ENCODE measurements around the gene ZNF554. TPM values are rescaled to one million over a fixed set of nuclear protein-coding genes. Genes with fewer than 3 reads are reported as not detected.

The ZNF554 gene
- total RNA-seq, 2 donors from 2014 or later = 0.89 to 2.9 TPM

DNA sequence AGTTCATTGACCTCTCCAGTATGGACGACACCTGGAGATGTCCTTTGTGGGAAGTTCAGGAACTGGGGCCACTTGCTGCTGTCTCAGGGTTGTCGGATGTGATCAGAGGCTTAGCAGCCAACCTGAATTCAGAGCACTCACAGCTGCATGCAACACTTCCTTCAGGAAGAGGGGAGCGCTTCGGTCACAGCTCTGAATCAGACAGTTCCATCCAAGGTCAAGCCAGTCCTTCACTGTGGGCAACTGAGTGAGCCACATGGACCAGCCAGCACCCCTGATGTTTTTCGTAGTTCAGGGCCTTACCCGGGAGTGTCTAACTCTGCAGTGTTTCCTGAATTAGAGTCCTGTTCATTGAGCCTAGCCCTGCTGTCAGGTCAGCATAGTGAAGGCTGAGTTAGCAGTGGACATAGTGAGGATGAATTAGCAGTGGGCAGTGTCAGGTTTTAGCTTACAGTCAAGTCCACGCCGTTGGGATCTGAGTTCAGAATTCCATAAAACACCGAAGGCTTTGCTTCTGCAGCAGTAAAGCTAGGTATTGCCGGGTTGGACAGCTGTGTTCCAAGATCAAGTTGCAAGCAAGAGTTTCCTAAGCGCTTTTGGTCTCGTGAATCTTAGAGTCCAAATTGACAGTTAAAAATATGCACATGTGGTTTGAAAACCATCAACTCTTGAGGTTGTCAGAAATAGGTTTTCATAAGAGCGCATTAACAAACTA, 26.7 kb downstream of the ZNF554 start:
- Mint-ChIP-seq H3K4me3 (no peak overlapping the region), H3K36me3 (peaks cover 21% of the 10 kb centered on the region), H3K27me3 (no peaks in the 10 kb centered on the region), H3K9me3 (peaks cover 8% of the 10 kb centered on the region), H3K4me1 (ENCODE audit: low read depth in 2 of 2) (peaks cover 16% of the 10 kb centered on the region in 2 donors), H3K27ac (no peak overlapping the region)
- ATAC-seq (no peak), DNase-seq (ENCODE audit: low spot score) (no peak)

DNA sequence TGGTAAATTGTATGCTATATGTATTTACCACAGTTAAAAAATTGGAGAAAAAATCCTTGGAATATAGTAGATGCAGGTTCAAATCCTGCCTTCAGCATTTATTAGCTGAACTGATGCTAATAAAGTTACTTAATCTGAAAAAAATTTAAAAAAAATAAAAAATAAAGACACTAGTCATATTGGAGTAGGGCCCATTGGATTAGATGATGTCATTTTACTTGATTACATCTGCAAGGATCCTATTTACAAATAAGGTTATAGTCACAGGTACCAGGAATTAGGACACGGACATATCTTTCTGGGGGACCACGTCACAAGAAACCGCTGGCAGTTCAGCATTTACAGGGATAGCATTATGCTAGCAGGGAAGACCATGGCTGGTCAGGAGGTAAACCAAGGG, 27.8 kb downstream of the ZNF554 start:
- Mint-ChIP-seq H3K27ac (no peak overlapping the region), H3K9me3 (peaks cover 10% of the 10 kb centered on the region), H3K27me3 (no peaks in the 10 kb centered on the region), H3K4me1 (ENCODE audit: low read depth in 2 of 2) (peaks cover 10 to 11% of the 10 kb centered on the region in 2 donors), H3K36me3 (peaks cover 33% of the 10 kb centered on the region), H3K4me3 (no peak overlapping the region)
- ATAC-seq = no peak
- no peak for DNase-seq (ENCODE audit: low spot score)

DNA sequence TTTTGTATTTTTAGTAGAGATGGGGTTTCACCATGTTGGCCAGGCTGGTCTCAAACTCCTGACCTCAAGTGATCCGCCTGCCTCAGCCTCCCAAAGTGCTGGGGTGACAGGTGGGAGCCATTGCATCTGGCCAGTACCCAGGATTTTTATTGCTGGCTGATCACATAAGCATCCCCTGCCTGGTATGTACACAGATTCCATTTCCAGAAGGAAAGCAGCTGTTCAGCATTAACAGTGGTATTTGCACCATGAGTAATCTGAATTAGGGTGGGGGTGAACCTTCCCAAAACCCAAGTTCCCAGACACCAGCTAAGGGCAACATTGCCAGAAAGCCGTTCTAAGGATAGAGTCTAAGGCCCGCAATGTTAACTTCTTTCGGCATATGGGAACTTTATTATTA, 28.9 kb downstream of the ZNF554 start:
- Mint-ChIP-seq H3K36me3 (peaks cover 44% of the 10 kb centered on the region), H3K27ac (no peak overlapping the region), H3K4me1 (ENCODE audit: low read depth in 2 of 2) (peaks cover 9 to 11% of the 10 kb centered on the region in 2 donors), H3K27me3 (no peaks in the 10 kb centered on the region), H3K9me3 (peaks cover 17% of the 10 kb centered on the region), H3K4me3 (no peak overlapping the region)
- DNase-seq (ENCODE audit: low spot score) = no peak
- no peak for ATAC-seq

DNA sequence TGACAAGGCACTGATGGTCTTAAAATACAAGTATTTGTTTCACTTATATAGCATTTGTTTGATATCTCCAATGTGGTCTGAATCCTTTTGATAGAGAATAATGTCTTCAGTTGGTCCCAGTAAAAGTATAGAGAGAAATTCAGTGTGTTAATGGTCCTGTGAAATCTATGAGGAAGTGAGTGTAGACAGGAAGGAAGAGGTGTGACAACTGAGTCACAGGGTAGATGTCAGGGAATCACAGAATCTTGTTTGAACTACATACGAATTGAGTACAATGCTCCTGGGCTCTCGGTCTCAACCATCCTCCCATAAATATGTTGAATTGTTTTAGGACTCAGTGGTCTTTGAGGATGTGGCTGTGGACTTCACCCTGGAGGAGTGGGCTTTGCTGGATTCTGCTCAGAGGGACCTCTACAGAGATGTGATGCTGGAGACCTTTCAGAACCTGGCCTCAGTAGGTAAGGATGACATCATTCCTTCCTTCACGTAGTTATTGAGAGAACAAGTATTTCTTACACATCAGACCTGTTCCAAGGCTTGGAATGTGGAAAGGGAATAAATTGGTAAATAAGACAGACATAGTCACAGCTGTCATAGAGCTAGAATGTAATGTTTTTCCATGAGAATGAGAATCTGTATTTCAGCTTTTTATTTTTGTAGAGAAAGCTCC, 30.7 kb downstream of the ZNF554 start:
- DNase-seq (ENCODE audit: low spot score) (no peak), ATAC-seq (peak in 1 of 2 donors; percentile 48)
- Mint-ChIP-seq H3K9me3 (peaks cover 25% of the 10 kb centered on the region), H3K4me1 (ENCODE audit: low read depth in 2 of 2) (peaks cover 9 to 11% of the 10 kb centered on the region in 2 donors), H3K27ac (peak overlapping the region; percentile 24 to 31), H3K36me3 (peaks cover 54% of the 10 kb centered on the region), H3K4me3 (peak overlapping the region; percentile 41), H3K27me3 (no peaks in the 10 kb centered on the region)

DNA sequence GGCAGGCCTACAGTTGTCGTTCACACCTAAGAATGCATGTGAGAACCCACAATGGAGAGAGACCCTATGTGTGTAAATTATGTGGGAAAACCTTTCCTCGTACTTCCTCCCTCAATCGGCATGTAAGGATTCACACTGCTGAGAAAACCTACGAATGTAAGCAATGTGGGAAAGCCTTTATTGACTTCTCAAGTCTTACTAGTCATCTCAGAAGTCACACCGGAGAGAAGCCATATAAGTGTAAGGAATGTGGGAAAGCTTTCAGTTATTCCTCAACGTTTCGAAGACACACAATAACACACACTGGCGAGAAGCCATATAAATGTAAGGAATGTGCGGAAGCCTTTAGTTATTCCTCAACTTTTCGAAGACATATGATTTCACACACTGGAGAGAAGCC, 32.9 kb downstream of the ZNF554 start:
- H3K27me3 Mint-ChIP-seq = no peaks in the 10 kb centered on the region
- DNase-seq (ENCODE audit: low spot score) (no peak), ATAC-seq (no peak)
- H3K4me3 Mint-ChIP-seq = no peak overlapping the region
- peaks cover 25% of the 10 kb centered on the region for H3K9me3 Mint-ChIP-seq
- H3K27ac Mint-ChIP-seq = no peak overlapping the region
- H3K4me1 Mint-ChIP-seq (ENCODE audit: low read depth in 2 of 2) = peaks cover 13% of the 10 kb centered on the region in 2 donors
- H3K36me3 Mint-ChIP-seq = peaks cover 62% of the 10 kb centered on the region

DNA sequence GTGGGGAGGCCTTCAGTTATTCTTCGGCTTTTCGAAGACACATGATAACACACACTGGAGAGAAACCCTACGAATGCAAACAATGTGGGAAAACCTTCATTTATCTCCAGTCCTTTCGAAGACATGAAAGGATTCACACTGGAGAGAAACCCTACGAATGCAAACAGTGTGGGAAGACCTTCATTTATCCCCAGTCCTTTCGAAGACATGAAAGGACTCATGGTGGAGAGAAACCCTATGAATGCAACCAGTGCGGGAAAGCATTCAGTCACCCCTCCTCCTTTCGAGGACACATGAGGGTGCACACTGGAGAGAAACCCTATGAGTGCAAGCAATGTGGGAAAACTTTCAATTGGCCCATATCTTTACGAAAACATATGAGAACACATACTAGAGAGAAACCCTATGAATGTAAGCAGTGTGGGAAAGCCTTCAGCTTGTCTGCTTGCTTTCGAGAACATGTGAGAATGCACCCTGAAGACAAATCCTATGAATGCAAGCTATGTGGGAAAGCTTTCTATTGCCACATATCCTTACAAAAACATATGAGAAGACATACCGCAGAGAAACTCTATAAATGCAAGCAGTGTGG, 33.4 kb downstream of the ZNF554 start:
- Mint-ChIP-seq H3K27ac (no peak overlapping the region), H3K36me3 (peaks cover 62% of the 10 kb centered on the region), H3K9me3 (peaks cover 25% of the 10 kb centered on the region), H3K4me1 (ENCODE audit: low read depth in 2 of 2) (peaks cover 13% of the 10 kb centered on the region in 2 donors), H3K4me3 (no peak overlapping the region), H3K27me3 (no peaks in the 10 kb centered on the region)
- DNase-seq (ENCODE audit: low spot score) = no peak
- no peak for ATAC-seq

DNA sequence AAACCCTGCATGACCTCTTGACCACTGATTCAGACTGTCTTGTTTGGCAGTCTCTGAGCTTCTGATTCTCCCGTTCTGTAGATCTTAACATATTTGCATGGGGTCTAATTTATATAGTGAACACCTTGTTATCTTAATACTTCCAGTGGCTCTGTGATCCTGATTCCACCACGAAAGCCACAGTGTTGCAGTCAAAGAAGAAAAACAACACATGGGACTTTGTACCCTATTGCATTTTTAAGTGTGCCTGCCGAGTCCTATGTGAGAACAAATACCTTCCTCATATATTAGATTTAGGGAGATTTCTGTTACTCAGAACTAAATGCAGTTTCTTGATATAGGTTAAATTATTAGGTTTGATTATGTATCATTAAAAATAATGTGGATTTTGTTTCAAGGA, 35.2 kb downstream of the ZNF554 start:
- no peak for DNase-seq (ENCODE audit: low spot score)
- peaks cover 25% of the 10 kb centered on the region for H3K9me3 Mint-ChIP-seq
- ATAC-seq = no peak
- no peak overlapping the region for H3K27ac Mint-ChIP-seq
- H3K4me1 Mint-ChIP-seq (ENCODE audit: low read depth in 2 of 2) = peaks cover 10 to 12% of the 10 kb centered on the region in 2 donors
- no peaks in the 10 kb centered on the region for H3K27me3 Mint-ChIP-seq
- peaks cover 61% of the 10 kb centered on the region for H3K36me3 Mint-ChIP-seq
- no peak overlapping the region for H3K4me3 Mint-ChIP-seq

DNA sequence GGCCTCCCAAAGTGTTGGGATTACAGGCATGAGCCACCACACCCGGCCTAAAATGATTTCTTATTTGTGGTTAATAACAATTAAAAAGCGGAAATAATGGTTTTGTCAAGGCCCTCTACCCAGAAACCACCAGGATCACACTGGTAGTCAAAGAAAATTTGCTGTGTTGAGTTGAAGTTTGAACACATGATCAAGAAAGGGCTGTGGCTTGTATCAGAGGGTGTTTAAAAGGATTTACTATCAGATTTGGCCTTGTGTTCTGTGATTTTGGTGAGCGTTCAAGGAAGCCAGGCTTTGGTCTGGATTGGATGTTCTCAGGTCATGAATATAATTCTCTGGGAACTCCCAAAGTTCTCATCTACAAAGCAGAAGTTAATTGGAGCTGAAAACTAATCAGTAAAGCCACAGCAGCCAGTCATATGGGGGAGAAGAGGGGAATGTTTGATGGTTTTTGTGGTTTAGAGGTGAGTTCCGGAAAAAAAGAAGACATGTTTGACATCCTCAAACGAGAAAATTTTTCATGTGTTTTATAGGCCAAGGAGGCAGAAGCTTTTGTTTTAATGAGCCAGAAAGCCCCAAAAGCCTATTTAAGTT, 36.9 kb downstream of the ZNF554 start:
- peaks cover 44% of the 10 kb centered on the region for H3K36me3 Mint-ChIP-seq

DNA sequence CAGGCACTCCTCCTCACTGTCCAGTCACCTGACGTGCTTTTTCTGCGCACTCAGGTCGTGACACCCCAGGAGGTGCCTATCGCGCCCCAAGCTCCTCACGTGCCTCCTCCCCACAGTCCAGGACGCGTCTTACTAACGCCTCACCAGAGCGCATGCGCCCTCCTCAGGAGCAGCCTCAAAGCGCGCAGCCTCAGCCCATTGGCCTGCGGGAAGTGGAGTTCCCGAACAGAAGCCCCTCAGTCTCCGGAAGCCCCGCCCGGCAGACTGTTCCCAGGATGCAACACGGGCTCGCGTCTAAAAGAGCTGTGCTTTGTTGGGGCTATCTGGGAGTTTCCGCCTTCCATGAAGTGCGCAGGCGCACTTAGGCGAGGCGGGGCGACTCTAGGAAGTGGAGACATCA, 39.2 kb downstream of the ZNF554 start:
- Mint-ChIP-seq H3K4me3 (no peak overlapping the region), H3K36me3 (peaks cover 21% of the 10 kb centered on the region)

More for the DNA sequence above, 36.9 kb downstream of the ZNF554 start:
- Mint-ChIP-seq H3K4me1 (ENCODE audit: low read depth in 2 of 2) (peaks cover 2 to 4% of the 10 kb centered on the region in 2 donors), H3K27me3 (no peaks in the 10 kb centered on the region), H3K27ac (no peak overlapping the region), H3K4me3 (no peak overlapping the region), H3K9me3 (peaks cover 17% of the 10 kb centered on the region)
- DNase-seq (ENCODE audit: low spot score) (no peak), ATAC-seq (no peak)

DNA sequence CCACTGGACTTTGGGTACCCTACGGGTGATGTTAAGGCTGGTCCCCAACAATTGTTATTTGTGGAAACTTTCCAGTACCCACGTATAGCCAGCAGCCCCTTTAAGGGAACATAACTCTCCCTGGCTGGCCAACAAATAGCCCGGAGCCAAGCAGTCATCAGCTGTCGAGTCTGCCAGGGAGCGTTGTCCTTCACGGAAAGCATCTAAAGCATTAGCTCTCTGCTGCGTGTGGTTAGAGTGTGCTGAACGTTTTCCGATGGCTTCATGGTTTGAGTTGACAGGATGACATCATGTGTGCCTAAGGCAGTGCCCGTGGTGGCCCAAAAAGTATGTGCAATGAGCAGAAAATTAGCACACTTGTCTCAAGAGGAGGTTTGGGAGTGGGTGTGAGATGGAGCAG, 44.1 kb downstream of the ZNF554 start:
- Mint-ChIP-seq H3K27ac (no peak overlapping the region), H3K4me3 (no peak overlapping the region), H3K4me1 (ENCODE audit: low read depth in 2 of 2) (no peaks in the 10 kb centered on the region), H3K27me3 (peaks cover 0 to 4% of the 10 kb centered on the region in 2 donors), H3K36me3 (no peaks in the 10 kb centered on the region), H3K9me3 (no peaks in the 10 kb centered on the region)
- DNase-seq (ENCODE audit: low spot score) = no peak
- no peak for ATAC-seq

More for the DNA sequence above, 39.2 kb downstream of the ZNF554 start:
- Mint-ChIP-seq H3K27me3 (no peaks in the 10 kb centered on the region), H3K4me1 (ENCODE audit: low read depth in 2 of 2) (peaks cover 2 to 4% of the 10 kb centered on the region in 2 donors), H3K9me3 (peaks cover 6% of the 10 kb centered on the region), H3K27ac (no peak overlapping the region)
- peak in 1 of 2 donors; percentile 28 for ATAC-seq
- DNase-seq (ENCODE audit: low spot score) = no peak

DNA sequence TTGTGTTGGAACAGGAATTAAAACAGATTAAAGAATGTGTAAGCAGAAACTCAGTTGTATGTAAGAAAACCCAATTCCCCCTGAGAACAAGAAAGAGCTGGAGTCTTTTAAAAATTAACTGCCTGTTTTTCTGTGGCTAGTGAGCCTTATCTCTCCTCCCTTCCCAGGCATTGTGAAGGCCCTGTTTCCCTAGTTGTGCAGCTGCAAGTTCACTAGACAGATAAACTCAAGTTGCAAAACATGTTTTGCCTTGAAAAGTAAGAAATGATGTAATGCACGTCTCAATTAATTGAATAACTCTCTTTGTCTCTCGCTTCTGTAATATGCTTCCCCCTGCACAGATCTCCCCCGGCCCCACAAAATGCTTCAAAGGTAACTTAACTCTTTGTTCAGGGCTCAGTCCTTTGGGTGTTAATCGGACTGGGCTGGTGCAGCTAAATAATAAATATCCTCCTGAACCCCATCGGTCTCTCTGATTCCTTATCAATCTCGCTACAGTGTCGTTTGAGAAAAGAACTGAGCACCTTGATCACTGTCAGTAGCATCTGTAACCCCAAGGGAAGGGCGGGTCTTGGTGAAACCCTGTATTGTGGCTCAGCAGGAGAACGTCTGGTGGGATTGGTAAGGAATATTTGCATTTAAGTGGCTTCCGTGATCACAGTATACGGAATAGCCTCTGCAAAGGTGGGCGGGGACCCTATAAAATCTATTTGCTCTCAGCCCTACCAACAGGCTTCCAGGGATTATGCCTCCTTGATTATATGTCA, 45.8 kb downstream of the ZNF554 start:
- Mint-ChIP-seq H3K27me3 (peaks cover 0 to 4% of the 10 kb centered on the region in 2 donors), H3K9me3 (no peaks in the 10 kb centered on the region), H3K4me1 (ENCODE audit: low read depth in 2 of 2) (no peaks in the 10 kb centered on the region), H3K4me3 (no peak overlapping the region), H3K36me3 (no peaks in the 10 kb centered on the region), H3K27ac (no peak overlapping the region)
- no peak for DNase-seq (ENCODE audit: low spot score)
- ATAC-seq = no peak

DNA sequence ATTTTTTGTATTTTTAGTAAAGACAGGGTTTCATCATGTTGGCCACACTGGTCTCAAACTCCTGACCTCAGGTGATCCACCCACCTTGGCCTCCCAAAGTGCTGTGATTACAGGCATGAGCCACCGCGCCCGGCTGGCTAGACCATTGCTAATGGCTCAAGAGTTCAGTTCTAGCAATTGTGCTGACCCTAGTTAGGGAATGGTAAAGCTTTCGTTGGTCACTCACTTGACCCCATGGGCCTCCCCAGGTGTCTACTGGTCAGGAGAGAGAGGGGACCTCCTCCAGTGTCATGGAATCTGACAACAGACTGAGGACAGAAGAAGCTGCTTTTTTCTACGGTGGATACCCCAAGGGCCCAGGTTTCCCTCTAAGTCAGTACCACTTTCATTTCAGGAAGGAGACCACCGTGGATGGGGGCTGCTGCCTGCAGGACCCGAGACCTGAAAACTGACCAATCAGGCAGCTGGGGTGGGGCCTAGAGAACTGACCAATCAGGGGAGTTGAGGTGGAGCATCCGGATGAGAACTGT, 46.9 kb downstream of the ZNF554 start:
- Mint-ChIP-seq H3K4me1 (ENCODE audit: low read depth in 2 of 2) (peaks cover 0 to 1% of the 10 kb centered on the region in 2 donors), H3K4me3 (no peak overlapping the region), H3K27ac (no peak overlapping the region), H3K9me3 (no peaks in the 10 kb centered on the region), H3K36me3 (no peaks in the 10 kb centered on the region), H3K27me3 (peaks cover 0 to 4% of the 10 kb centered on the region in 2 donors)
- DNase-seq (ENCODE audit: low spot score) = no peak
- no peak for ATAC-seq

All from natural killer cell treated with Interleukin-12 subunit alpha and Interleukin-12 subunit beta and Interleukin-15 and Interleukin-18, amount 100 ng/mL, for 72 hours (primary cell).